Smooth muscle cell (in vitro differentiated cells): ENCODE results near the gene HVCN1. TPM values are rescaled to one million over a fixed set of nuclear protein-coding genes. Genes with fewer than 3 reads are reported as not detected.

Experiments used
- DNase-seq: peaks from one replicate; lab custom pipeline; 2025; ENCODE audit not compliant: unreplicated experiment; lab: John Stamatoyannopoulos, UW
- H2AFZ ChIP-seq: fragments of 200-600 bp; sonication (generic); 2 replicates; pipeline ENCODE4 v1.6.0; 2016; ENCODE audit warnings: antibody characterized with exemption, low read depth, mild to moderate bottlenecking
- H3F3A ChIP-seq: fragments of 200-600 bp; sonication (generic); 2 replicates; pipeline ENCODE4 v1.6.0; 2017; ENCODE audit warnings: antibody characterized with exemption, low read depth
- H3K27ac ChIP-seq: fragments of 200-600 bp; sonication (generic); 2 replicates; pipeline ENCODE4 v1.5.1; 2016; ENCODE audit warnings: low read depth, mild to moderate bottlenecking
- H3K27me3 ChIP-seq: fragments of 200-600 bp; sonication (generic); 2 replicates; pipeline ENCODE4 v1.6.1; 2016; ENCODE audit warnings: low read depth, mild to moderate bottlenecking
- H3K36me3 ChIP-seq: fragments of 200-600 bp; sonication (generic); 2 replicates; pipeline ENCODE4 v1.5.1; 2016; ENCODE audit warnings: low read depth
- H3K4me1 ChIP-seq: fragments of 200-600 bp; sonication (generic); 2 replicates; pipeline ENCODE4 v1.5.1; 2016; ENCODE audit warnings: low read depth
- H3K4me2 ChIP-seq: fragments of 200-600 bp; sonication (generic); 2 replicates; pipeline ENCODE4 v1.6.0; 2016; ENCODE audit warnings: mild to moderate bottlenecking
- H3K4me3 ChIP-seq: fragments of 200-600 bp; sonication (generic); 2 replicates; pipeline ENCODE4 v1.5.1; 2016; ENCODE audit warnings: mild to moderate bottlenecking
- H3K79me2 ChIP-seq: fragments of 200-600 bp; sonication (generic); 2 replicates; pipeline ENCODE4 v1.6.0; 2016; ENCODE audit warnings: low read depth, mild to moderate bottlenecking
- H3K9ac ChIP-seq: fragments of 200-600 bp; sonication (generic); 2 replicates; pipeline ENCODE4 v1.6.0; 2016; ENCODE audit warnings: low read depth
- H3K9me3 ChIP-seq: fragments of 200-600 bp; sonication (generic); replicated peaks from 2 replicates; pipeline ENCODE4 v1.5.1; 2016; ENCODE audit warnings: low read depth
- H4K20me1 ChIP-seq: fragments of 200-600 bp; sonication (generic); 2 replicates; pipeline ENCODE4 v1.6.0; 2016; ENCODE audit warnings: low read depth
- CTCF ChIP-seq: fragments of 200-600 bp; sonication (generic); IDR thresholded peaks from 2 replicates; pipeline ENCODE4 v1.5.1; 2017; ENCODE audit warnings: borderline replicate concordance, mild to moderate bottlenecking, antibody characterized with exemption; ENCODE audit not compliant: insufficient read depth, poor library complexity, severe bottlenecking
- WGBS: methylation state at CpG from one replicate; pipeline ENCODE4 v1.1.7; 2016; ENCODE audit warnings: low lambda C conversion rate; 5-methylcytosine and 5-hydroxymethylcytosine counted together
- polyA plus RNA-seq: library from polyadenylated mRNA; unstranded; fragments of >200 nt; fragmentation: Nextera tagmentation; extraction: Ambion mirVana; gene quantifications from 2 replicates; pipeline ENCODE4 v1.2.1, GENCODE V29; 2016
- total RNA-seq: library from RNA; depleted of rRNA; stranded (reverse); fragments of >200 nt; gene quantifications from 2 replicates; pipeline ENCODE4 v1.2.3, GENCODE V29; 2014

HVCN1 gene
- total and polyA plus RNA-seq, 2 experiments from 2014 or later: 4.6 to 5.5 TPM

- H3F3A ChIP-seq: no peaks in the 10 kb centered on the region
- H3K4me1 ChIP-seq: peaks cover 14% of the 10 kb centered on the region
- no peaks in the 10 kb centered on the region for H3K79me2 ChIP-seq
- peaks cover 1% of the 10 kb centered on the region for H3K36me3 ChIP-seq
- DNase-seq: no peak
- 71% methylated on average over 7 of the region's 7 CpGs for WGBS
- H3K27ac ChIP-seq: peak overlapping the region; percentile 74
- peak overlapping the region; percentile 67 for H3K4me2 ChIP-seq
- no peak overlapping the region for H3K4me3 ChIP-seq
- peak overlapping the region; percentile 49 for H3K9ac ChIP-seq
- no peak overlapping the region for H2AFZ ChIP-seq
- no peaks in the 10 kb centered on the region for H3K27me3 ChIP-seq
- no peaks in the 10 kb centered on the region for H3K9me3 ChIP-seq
- no peaks in the 10 kb centered on the region for H4K20me1 ChIP-seq
- TF ChIP-seq CTCF: no peak
Measured at GRCh38 chr12:110639336-110640141, 49.4 kb downstream of the HVCN1 start.

GRCh38 chr12:110638796-110639195 lies 50.1 kb downstream of the HVCN1 start:
- peak overlapping the region; percentile 49 for H3K9ac ChIP-seq

GRCh38 chr12:110637869-110638441 lies 51.0 kb downstream of the HVCN1 start:
- Histone ChIP-seq H3K4me2 (no peak overlapping the region), H3K4me3 (no peak overlapping the region), H4K20me1 (no peaks in the 10 kb centered on the region), H3F3A (no peaks in the 10 kb centered on the region), H3K27ac (no peak overlapping the region), H3K79me2 (no peaks in the 10 kb centered on the region), H3K27me3 (no peaks in the 10 kb centered on the region), H2AFZ (no peak overlapping the region), H3K9me3 (no peaks in the 10 kb centered on the region), H3K36me3 (peaks cover 5% of the 10 kb centered on the region), H3K9ac (no peak overlapping the region), H3K4me1 (peaks cover 14% of the 10 kb centered on the region)
- DNase-seq: no peak
- no peak for TF ChIP-seq CTCF
- 63% methylated on average over 3 of the region's 3 CpGs for WGBS

More at GRCh38 chr12:110638796-110639195, 50.1 kb downstream of the HVCN1 start:
- Histone ChIP-seq H3K9me3 (no peaks in the 10 kb centered on the region), H3K79me2 (no peaks in the 10 kb centered on the region), H3K4me2 (peak overlapping the region; percentile 67), H3K4me1 (peaks cover 14% of the 10 kb centered on the region), H2AFZ (no peak overlapping the region), H3K27ac (peak overlapping the region; percentile 74), H3K36me3 (peaks cover 5% of the 10 kb centered on the region), H3K4me3 (no peak overlapping the region), H4K20me1 (no peaks in the 10 kb centered on the region), H3F3A (no peaks in the 10 kb centered on the region), H3K27me3 (no peaks in the 10 kb centered on the region)
- no peak for TF ChIP-seq CTCF
- 85% methylated on average over 5 of the region's 5 CpGs for WGBS
- DNase-seq: no peak
